DMS153 (cell line): ENCODE data around the gene NOP56.
A peak's percentile ranks its signal among the peaks of the same experiment; 100 is the strongest.

Experiments used
- DNase-seq: peaks from one replicate; lab custom pipeline; 2025; lab: John Stamatoyannopoulos, UW

Gene NOP56

GRCh38 chr20:2651772-2652723, at the start of gene NOP56:
Gene NOP56, plus strand, starts transcription at chr20:2652632. Its CDS starts 29 bp downstream, at chr20:2652661.
- DNase-seq: peak; percentile 82

GRCh38 chr20:2602746-2603145, 49.7 kb upstream of the NOP56 start:
- no peak for DNase-seq

GRCh38 chr20:2603816-2604505, 48.5 kb upstream of the NOP56 start:
- DNase-seq: peak; percentile 59

GRCh38 chr20:2604506-2604835, 48.0 kb upstream of the NOP56 start:
- no peak for DNase-seq

GRCh38 chr20:2606507-2607006, 45.9 kb upstream of the NOP56 start:
- no peak for DNase-seq

GRCh38 chr20:2610326-2610725, 42.1 kb upstream of the NOP56 start:
- no peak for DNase-seq

- peak; percentile 30 for DNase-seq
Observed at GRCh38 chr20:2610941-2611720, 41.3 kb upstream of the NOP56 start.

- no peak for DNase-seq
Observed at GRCh38 chr20:2612073-2612472, 40.4 kb upstream of the NOP56 start.

GRCh38 chr20:2616634-2617033, 35.8 kb upstream of the NOP56 start:
- no peak for DNase-seq

GRCh38 chr20:2617099-2617714, 35.2 kb upstream of the NOP56 start:
- no peak for DNase-seq

GRCh38 chr20:2618815-2619214, 33.6 kb upstream of the NOP56 start:
- DNase-seq: no peak

GRCh38 chr20:2619337-2619736, 33.1 kb upstream of the NOP56 start:
- DNase-seq: no peak

- no peak for DNase-seq
Observed at GRCh38 chr20:2619961-2620595, 32.4 kb upstream of the NOP56 start.

- DNase-seq: no peak
Observed at GRCh38 chr20:2624190-2624589, 28.2 kb upstream of the NOP56 start.

GRCh38 chr20:2625062-2625461, 27.4 kb upstream of the NOP56 start:
- no peak for DNase-seq

- DNase-seq: no peak
Observed at GRCh38 chr20:2626853-2627541, 25.4 kb upstream of the NOP56 start.

GRCh38 chr20:2631228-2631627, 21.2 kb upstream of the NOP56 start:
- no peak for DNase-seq

GRCh38 chr20:2633381-2633780, 19.1 kb upstream of the NOP56 start:
- DNase-seq: no peak

GRCh38 chr20:2637246-2637645, 15.2 kb upstream of the NOP56 start:
- DNase-seq: no peak

GRCh38 chr20:2640260-2640659, 12.2 kb upstream of the NOP56 start:
- DNase-seq: no peak

GRCh38 chr20:2640899-2641298, 11.5 kb upstream of the NOP56 start:
- no peak for DNase-seq
